Kidney epithelial cell (primary cell): ENCODE results near the gene PPP2R1B. TPM values are rescaled to one million over a fixed set of nuclear protein-coding genes. Genes with fewer than 3 reads are reported as not detected.

ENCODE experiments used
- DNase-seq: peaks from one replicate; pipeline ENCODE4 v3.0.0-alpha.2; 2010; ENCODE audit warnings: low read depth
- H3K27me3 ChIP-seq: 2 replicates; pipeline ENCODE4 v1.6.0; 2011; ENCODE audit warnings: low read length; ENCODE audit not compliant: control insufficient read depth, insufficient read depth
- H3K36me3 ChIP-seq: 2 replicates; pipeline ENCODE4 v1.5.1; 2011; ENCODE audit warnings: low read length; ENCODE audit not compliant: control insufficient read depth, insufficient read depth
- H3K4me3 ChIP-seq: 2 replicates; pipeline ENCODE4 v1.5.1; 2011; ENCODE audit warnings: low read depth, mild to moderate bottlenecking, control low read depth, low read length
- CTCF ChIP-seq: IDR thresholded peaks from 2 replicates; pipeline ENCODE4 v1.5.1; 2011; ENCODE audit warnings: mild to moderate bottlenecking, moderate library complexity, low read length, control low read depth, inconsistent platforms; ENCODE audit not compliant: insufficient read depth, poor library complexity, severe bottlenecking
- total RNA-seq: library from RNA; depleted of rRNA; stranded (reverse); fragments of >200 nt; gene quantifications from 2 replicates; pipeline ENCODE4 v1.2.3, GENCODE V29; 2015

Gene PPP2R1B
- total RNA-seq, 1 donor from 2014 or later: 34.5 TPM

GRCh38 chr11:111725621-111726020, 40.6 kb downstream of the PPP2R1B start:
- no peak for TF ChIP-seq CTCF
- H3K36me3 ChIP-seq: peaks cover 5% of the 10 kb centered on the region
- no peak overlapping the region for H3K4me3 ChIP-seq
- no peak for DNase-seq
- H3K27me3 ChIP-seq: no peaks in the 10 kb centered on the region

- no peak for DNase-seq
- H3K36me3 ChIP-seq: peaks cover 11% of the 10 kb centered on the region
- no peak overlapping the region for H3K4me3 ChIP-seq
- H3K27me3 ChIP-seq: no peaks in the 10 kb centered on the region
- TF ChIP-seq CTCF: no peak
These were observed 41.5 kb downstream of the PPP2R1B start for GRCh38 chr11:111724615-111725129.

- Histone ChIP-seq H3K27me3 (no peaks in the 10 kb centered on the region), H3K36me3 (peaks cover 11% of the 10 kb centered on the region)
These were observed 42.6 kb downstream of the PPP2R1B start for GRCh38 chr11:111723595-111723994.

GRCh38 chr11:111722501-111722900, 43.7 kb downstream of the PPP2R1B start:
- Histone ChIP-seq H3K4me3 (no peak overlapping the region), H3K36me3 (peaks cover 11% of the 10 kb centered on the region), H3K27me3 (no peaks in the 10 kb centered on the region)
- no peak for DNase-seq
- no peak for TF ChIP-seq CTCF

More at GRCh38 chr11:111723595-111723994, 42.6 kb downstream of the PPP2R1B start:
- no peak for TF ChIP-seq CTCF
- DNase-seq: no peak
- no peak overlapping the region for H3K4me3 ChIP-seq

- H3K27me3 ChIP-seq: no peaks in the 10 kb centered on the region
- peaks cover 9% of the 10 kb centered on the region for H3K36me3 ChIP-seq
- DNase-seq: no peak
- H3K4me3 ChIP-seq: no peak overlapping the region
- TF ChIP-seq CTCF: no peak
These were observed 45.2 kb downstream of the PPP2R1B start for GRCh38 chr11:111720801-111721494.

- H3K27me3 ChIP-seq: no peaks in the 10 kb centered on the region
- H3K4me3 ChIP-seq: no peak overlapping the region
- peaks cover 9% of the 10 kb centered on the region for H3K36me3 ChIP-seq
- TF ChIP-seq CTCF: no peak
- DNase-seq: no peak
These were observed 46.8 kb downstream of the PPP2R1B start for GRCh38 chr11:111719379-111719778.
